Endothelial cell of hepatic sinusoid (primary cell): ENCODE measurements around the gene KYAT1.
"Not testable (repeated sequence)": the region's sequence is repeated elsewhere in the genome, so short reads cannot be mapped to it uniquely, and the experiment has no call there.

Source experiments
- in situ Hi-C: cut with HindIII; loops from 2 replicates; pipeline ENCODE4 v1.10.0; 2017; ENCODE audit warnings: low sequenced_read_pairs

The KYAT1 gene

GRCh38 chr9:128845186-128845931 lies 36.4 kb downstream of the KYAT1 start:
- in situ Hi-C loops: no loop called here

- in situ Hi-C loops: not testable (repeated sequence)
Observed at GRCh38 chr9:128843171-128843570, 38.6 kb downstream of the KYAT1 start.

GRCh38 chr9:128841694-128842492 lies 39.9 kb downstream of the KYAT1 start:
- in situ Hi-C loops: no loop called here

- in situ Hi-C loops: no loop called here
Observed at GRCh38 chr9:128840524-128840923, 41.2 kb downstream of the KYAT1 start.

GRCh38 chr9:128838338-128838737 lies 43.4 kb downstream of the KYAT1 start:
- in situ Hi-C loops: no loop called here

GRCh38 chr9:128836509-128837145 lies 45.1 kb downstream of the KYAT1 start:
- in situ Hi-C loops: no loop called here

- in situ Hi-C loops: no loop called here
Observed at GRCh38 chr9:128835246-128836210, 46.2 kb downstream of the KYAT1 start.

- in situ Hi-C loops: no loop called here
Observed at GRCh38 chr9:128833696-128834095, 48.1 kb downstream of the KYAT1 start.

GRCh38 chr9:128829477-128830251 lies 52.1 kb downstream of the KYAT1 start, which contains the start of gene SPOUT1:
TSS of gene SPOUT1 (minus strand) at chr9:128829794. CDS start at chr9:128829780, 14 bp downstream.
- in situ Hi-C loops: no loop called here

GRCh38 chr9:128828719-128829452 lies 52.9 kb downstream of the KYAT1 start:
- in situ Hi-C loops: no loop called here

GRCh38 chr9:128828267-128828666 lies 53.5 kb downstream of the KYAT1 start:
- in situ Hi-C loops: no loop called here

GRCh38 chr9:128825923-128826700 lies 55.6 kb downstream of the KYAT1 start:
- in situ Hi-C loops: no loop called here

GRCh38 chr9:128824911-128825310 lies 56.8 kb downstream of the KYAT1 start:
- in situ Hi-C loops: no loop called here

GRCh38 chr9:128823903-128824406 lies 57.8 kb downstream of the KYAT1 start:
- in situ Hi-C loops: no loop called here

- in situ Hi-C loops: no loop called here
Observed at GRCh38 chr9:128823362-128823902, 58.3 kb downstream of the KYAT1 start.

GRCh38 chr9:128822407-128823042 lies 59.2 kb downstream of the KYAT1 start:
- in situ Hi-C loops: no loop called here
